ENCODE measurements around the gene SMYD3. TPM values are rescaled to one million over a fixed set of nuclear protein-coding genes. Genes with fewer than 3 reads are reported as not detected.

SMYD3 gene
- total RNA-seq, 1 donor = 45.5 TPM

DNA sequence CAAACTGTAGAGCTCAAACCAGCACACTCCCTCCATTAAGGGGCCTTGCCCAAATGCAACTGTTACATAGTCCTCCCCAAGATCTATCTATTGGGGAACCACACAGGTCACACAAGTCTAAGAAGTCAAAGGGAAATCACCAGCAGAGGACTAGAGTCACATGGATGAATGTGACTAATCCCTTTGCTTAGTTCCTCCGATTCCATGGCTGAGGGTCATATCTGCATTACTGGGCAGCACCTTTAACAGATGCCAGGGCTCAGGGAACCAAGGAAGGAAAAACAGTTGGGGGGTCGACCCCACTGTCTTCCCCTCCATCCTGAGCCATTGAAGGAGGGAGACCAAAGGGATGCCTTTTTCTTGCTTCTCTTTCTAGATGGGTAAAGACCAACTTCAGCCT lies 23.4 kb upstream of the SMYD3 start:
- DNase-seq (ENCODE audit: low read depth) = no peak
- TF ChIP-seq, protein P1, sequence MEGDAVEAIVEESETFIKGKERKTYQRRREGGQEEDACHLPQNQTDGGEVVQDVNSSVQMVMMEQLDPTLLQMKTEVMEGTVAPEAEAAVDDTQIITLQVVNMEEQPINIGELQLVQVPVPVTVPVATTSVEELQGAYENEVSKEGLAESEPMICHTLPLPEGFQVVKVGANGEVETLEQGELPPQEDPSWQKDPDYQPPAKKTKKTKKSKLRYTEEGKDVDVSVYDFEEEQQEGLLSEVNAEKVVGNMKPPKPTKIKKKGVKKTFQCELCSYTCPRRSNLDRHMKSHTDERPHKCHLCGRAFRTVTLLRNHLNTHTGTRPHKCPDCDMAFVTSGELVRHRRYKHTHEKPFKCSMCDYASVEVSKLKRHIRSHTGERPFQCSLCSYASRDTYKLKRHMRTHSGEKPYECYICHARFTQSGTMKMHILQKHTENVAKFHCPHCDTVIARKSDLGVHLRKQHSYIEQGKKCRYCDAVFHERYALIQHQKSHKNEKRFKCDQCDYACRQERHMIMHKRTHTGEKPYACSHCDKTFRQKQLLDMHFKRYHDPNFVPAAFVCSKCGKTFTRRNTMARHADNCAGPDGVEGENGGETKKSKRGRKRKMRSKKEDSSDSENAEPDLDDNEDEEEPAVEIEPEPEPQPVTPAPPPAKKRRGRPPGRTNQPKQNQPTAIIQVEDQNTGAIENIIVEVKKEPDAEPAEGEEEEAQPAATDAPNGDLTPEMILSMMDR (IDR thresholded peaks at IDR 0.05; ENCODE audit: insufficient read depth, low read length) = no peak
- H3K4me3 ChIP-seq (ENCODE audit: low read depth, low read length) = no peak overlapping the region

DNA sequence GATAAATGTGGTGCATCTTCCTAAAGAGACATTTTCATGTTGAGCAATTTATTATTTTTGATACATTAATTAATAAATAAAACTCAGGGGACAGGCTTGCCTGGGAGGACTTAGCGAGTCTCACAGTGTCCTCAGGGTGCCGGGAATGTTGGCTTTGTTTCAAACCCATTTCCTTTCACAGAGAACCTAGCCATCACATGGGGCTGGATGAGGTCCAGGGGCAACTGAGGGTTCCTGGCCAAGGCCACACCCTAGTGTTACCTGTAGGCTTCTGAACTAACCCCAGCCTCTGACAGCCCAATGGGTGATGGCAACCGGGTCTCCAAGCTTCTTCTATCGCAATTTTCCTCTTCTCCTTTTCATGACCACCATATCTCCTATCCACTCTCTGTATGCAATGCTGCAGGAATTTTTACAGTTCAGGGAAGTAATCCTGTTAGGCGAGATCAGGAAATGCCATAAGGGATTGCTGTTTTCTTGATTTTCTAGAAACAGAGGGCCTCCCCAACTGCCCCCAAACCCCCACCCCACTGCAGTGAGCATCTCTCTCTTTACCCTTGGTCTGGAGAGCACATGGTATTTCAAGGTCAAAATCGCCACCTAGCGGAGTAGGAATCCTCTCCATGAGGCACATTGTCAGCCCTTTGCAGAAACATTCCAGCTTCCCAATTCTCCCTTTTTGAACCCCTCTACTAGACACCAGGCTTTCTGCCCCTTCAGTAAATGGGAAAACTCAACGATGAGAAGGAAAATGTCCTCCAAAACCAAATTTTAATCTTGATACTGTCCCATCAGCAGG lies 22.1 kb upstream of the SMYD3 start:
- TF ChIP-seq, protein P1 (IDR thresholded peaks at IDR 0.05; ENCODE audit: insufficient read depth, low read length) = no peak
- H3K4me3 ChIP-seq (ENCODE audit: low read depth, low read length) = no peak overlapping the region
- DNase-seq (ENCODE audit: low read depth) = no peak

DNA sequence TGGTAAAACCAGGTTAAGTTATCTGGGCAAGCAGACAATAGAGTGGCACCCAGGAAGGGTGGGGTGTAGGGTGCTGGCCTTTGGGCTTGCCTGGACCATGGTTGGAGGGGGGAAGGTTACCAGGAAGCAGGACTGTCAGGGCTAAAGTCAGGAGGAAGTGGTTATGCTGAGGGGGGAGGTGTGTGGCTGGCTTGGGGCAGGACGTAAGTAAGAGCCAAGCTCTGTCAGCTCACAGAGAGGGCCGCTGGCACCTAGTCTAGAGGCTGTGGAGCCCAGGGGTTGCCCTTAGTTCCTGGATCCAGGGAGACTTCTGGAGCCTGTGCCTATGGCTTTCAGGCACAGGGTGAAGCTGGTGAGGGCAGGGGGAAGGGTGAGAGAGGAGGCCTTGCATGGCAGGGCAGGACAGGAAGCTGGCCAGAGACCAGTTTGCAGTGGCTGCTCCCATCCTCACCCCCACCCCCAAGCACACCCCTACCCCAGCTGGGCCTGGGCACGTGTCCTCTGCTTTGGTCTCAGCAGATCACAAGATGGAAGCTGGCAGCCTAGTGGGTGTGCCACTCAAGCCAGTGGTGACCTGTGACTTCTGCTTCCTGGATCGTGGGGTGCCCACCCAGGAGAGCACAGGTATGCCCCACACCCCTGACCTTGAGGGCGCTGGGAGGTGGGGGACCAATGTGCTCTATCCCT lies 20.5 kb upstream of the SMYD3 start:
- TF ChIP-seq, protein P1 (IDR thresholded peaks at IDR 0.05; ENCODE audit: insufficient read depth, low read length) = no peak
- H3K4me3 ChIP-seq (ENCODE audit: low read depth, low read length) = no peak overlapping the region
- DNase-seq (ENCODE audit: low read depth) = no peak

DNA sequence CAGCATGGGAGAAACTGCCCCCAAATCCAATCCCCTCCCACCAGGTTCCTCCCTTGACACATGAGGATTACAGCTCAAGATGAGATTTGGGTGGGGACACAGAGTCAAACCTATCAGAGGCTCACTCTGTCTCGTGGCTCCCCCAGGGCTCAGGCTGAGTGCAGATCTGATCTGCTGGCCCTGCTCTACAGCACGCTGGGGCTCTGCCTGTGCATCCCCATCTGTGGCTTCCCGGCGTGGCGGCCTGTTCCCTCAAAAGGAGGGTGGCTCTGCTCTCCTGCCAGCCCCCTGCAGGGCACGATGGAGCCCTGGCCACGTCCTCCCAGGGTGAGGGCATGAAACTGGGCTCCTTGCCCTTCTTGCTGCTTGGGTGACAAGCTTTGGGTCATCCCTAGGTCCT lies 19.8 kb upstream of the SMYD3 start:
- DNase-seq (ENCODE audit: low read depth) = no peak
- TF ChIP-seq, protein P1 (IDR thresholded peaks at IDR 0.05; ENCODE audit: insufficient read depth, low read length) = no peak
- no peak overlapping the region for H3K4me3 ChIP-seq (ENCODE audit: low read depth, low read length)

DNA sequence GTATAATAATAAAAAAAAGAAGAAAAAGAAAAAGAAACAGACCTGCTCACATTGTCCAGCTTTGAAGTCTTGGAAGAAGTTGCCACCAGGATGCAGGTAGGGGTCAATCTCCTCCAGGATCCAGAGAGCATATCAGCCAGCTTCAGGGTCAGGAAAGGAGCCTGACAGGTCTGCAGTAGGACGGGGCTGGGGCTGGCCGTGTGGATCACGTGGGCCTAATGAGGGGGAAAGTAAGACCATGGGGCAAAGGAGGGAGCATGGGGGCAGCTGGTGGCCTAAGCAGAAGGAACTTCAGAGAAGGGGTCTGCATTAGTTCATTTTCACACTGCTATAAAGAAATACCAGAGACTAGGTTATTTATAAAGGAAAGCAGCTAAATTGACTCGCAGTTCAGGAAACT lies 19.3 kb upstream of the SMYD3 start:
- no peak overlapping the region for H3K4me3 ChIP-seq (ENCODE audit: low read depth, low read length)
- TF ChIP-seq, protein P1 (IDR thresholded peaks at IDR 0.05; ENCODE audit: insufficient read depth, low read length) = no peak
- no peak for DNase-seq (ENCODE audit: low read depth)

DNA sequence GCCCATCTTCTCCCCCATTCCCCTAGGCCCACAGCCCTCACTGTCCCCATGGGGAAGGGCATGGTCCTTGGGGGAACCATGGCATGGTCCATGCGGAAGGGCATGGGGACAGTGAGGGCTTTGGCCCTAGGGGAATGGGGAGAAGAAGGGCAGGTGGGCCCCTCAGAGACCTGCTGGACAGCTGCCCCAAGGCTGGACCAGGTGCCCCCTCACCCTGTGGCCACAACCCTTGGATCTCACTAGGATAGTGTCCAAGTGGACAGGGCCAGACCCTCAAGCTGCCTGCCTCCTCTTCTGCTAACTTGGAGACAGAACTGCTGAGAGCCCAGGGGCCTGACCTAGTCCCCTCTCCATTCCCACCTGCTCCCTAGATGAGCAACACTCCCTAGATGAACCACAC lies 12.4 kb upstream of the SMYD3 start:
- no peak overlapping the region for H3K4me3 ChIP-seq (ENCODE audit: low read depth, low read length)
- no peak for DNase-seq (ENCODE audit: low read depth)
- TF ChIP-seq, protein P1 (IDR thresholded peaks at IDR 0.05; ENCODE audit: insufficient read depth, low read length) = no peak

Measured in fibroblast of the aortic adventitia (primary cell).